ENCODE results near the gene SPNS3. TPM values are rescaled to one million over a fixed set of nuclear protein-coding genes. Genes with fewer than 3 reads are reported as not detected.
A peak's percentile ranks its signal among the peaks of the same experiment; 100 is the strongest.

The SPNS3 gene
- total RNA-seq, 1 donor from 2014 or later = 1.0 TPM

- intact Hi-C loops (cut with micrococcal nuclease) = loop anchor here (5.0 kb wide), 1 partner anchor 204 kb away; no protein-coding TSS in a partner anchor
Observed at GRCh38 chr17:4422864-4423263, 10.9 kb upstream of the SPNS3 start.

DNA sequence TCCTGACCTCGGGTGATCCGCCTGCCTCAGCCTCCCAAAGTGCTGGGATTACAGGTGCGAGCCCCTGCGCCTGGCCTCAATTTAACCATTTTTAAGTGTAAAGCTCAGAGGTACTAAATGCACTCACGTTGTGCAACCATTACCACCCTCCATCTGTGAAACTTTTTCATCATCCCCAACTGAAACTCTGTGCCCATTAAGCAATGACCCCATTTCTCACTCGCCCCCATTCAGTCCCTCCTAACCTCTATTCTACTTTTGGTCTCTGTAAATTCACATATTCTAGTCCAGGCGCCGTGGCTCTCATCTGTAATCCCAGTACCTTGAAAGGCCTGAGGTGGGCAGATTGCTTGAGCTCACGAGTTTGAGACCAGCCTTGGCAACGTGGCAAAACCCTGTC lies 8.3 kb upstream of the SPNS3 start:
- ATAC-seq (no peak), DNase-seq (no peak)
- intact Hi-C loops (cut with micrococcal nuclease) = no loop called here

More at GRCh38 chr17:4422864-4423263, 10.9 kb upstream of the SPNS3 start:
- ATAC-seq (no peak), DNase-seq (no peak)

DNA sequence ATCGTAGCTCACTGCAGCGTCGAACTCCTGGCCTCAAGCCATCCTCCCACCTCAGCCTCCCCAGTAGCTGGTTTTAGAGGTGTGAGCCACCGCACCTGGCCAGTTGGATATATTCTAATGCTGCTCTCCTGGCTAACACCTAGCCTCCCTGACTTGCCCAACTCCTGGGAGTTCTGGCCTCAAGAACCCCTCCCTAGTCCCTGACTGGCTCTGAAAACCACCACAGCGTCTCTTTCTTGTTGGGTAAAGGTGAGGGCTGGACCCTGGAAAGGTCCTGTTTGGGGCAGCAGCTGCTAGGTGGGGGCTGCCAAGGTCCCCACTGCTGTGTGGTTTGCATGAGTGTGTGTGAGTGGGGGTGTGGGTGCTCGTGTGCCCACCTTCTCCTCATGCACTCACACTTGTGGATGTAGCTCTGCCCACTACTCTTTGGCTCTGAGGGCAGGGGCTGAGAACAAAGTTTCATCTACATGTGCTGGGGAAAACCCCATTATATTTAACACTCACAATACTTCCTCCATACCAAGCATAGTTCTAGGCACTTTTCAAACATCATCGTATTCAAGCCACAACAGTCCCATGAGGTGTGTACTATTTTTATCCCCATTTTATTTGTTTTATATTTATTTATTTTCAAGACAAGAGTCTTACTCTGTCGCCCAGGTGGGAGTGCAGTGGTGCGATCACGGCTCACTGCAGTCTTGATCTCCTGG lies 7.1 kb upstream of the SPNS3 start:
- ATAC-seq (no peak), DNase-seq (no peak)
- intact Hi-C loops (cut with micrococcal nuclease) = no loop called here

- DNase-seq (no peak), ATAC-seq (no peak)
- intact Hi-C loops (cut with micrococcal nuclease) = no loop called here
Observed at GRCh38 chr17:4427505-4427904, 6.2 kb upstream of the SPNS3 start.

DNA sequence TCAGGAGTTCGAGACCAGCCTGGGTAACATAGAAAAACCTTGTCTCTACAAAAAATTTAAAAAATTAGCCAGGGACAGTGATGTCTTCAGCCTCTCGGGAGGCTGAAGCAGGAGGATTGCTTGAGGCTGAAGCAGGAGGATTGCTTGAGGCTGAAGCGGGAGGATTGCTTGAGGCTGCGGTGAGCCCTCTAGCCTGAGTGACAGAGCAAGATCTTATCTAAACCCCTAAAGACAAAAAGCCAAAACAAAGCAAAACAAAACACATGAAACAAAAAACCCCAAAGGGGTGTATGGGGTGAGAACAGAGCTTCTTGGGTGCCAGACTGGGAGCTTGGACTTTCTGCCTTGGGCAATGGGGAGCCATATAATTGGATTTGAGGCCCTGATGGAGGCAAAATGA lies 2.6 kb downstream of the SPNS3 start:
- no peak for ATAC-seq
- intact Hi-C loops (cut with micrococcal nuclease) = no loop called here
- no peak for DNase-seq

DNA sequence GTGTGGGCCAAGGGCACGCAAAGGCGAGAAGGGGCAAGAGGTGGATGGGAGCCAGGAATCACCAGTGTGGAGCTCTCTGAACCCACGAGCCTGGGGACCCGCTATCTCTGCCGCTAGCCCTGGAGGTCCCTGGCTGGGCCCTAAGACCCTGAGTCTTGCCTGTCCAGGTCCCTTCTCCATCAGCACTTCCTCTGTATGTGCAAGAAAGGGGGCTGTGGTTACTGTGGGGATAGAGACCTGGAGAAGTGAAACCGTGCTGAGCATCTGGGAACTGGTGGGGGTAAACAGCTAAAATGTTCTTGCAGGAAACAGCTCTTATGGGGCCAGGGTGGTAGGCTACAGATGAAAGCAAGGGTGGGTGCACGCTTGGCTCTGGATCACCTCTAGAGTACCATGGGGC lies 3.1 kb downstream of the SPNS3 start:
- ATAC-seq = no peak
- intact Hi-C loops (cut with micrococcal nuclease) = no loop called here
- DNase-seq = no peak

GRCh38 chr17:4438162-4438944 lies 4.6 kb downstream of the SPNS3 start:
- intact Hi-C loops (cut with micrococcal nuclease) = no loop called here
- ATAC-seq = no peak
- DNase-seq = no peak

DNA sequence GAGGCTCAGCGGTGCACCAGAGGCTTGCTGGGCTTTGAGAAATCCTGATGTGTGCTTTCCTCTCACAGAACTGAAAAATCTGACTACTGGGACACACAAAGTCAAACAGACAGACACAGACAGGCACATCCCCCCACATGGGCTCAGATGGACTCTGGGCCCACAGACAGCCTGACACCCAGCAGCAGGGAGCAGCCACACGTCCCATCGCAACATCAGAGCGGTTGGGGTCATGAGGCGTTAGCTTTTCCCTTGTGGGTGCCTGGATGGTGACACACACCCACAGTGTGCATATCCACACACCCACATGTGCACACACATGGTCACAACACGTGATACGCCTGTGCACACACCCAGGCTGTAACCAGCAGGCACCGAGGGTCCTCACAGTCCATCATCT lies 6.3 kb downstream of the SPNS3 start:
- DNase-seq (no peak), ATAC-seq (no peak)
- intact Hi-C loops (cut with micrococcal nuclease) = no loop called here

- DNase-seq = no peak
- ATAC-seq = peak; percentile 27
- intact Hi-C loops (cut with micrococcal nuclease) = no loop called here
Observed at GRCh38 chr17:4440690-4441686, 7.2 kb downstream of the SPNS3 start.

DNA sequence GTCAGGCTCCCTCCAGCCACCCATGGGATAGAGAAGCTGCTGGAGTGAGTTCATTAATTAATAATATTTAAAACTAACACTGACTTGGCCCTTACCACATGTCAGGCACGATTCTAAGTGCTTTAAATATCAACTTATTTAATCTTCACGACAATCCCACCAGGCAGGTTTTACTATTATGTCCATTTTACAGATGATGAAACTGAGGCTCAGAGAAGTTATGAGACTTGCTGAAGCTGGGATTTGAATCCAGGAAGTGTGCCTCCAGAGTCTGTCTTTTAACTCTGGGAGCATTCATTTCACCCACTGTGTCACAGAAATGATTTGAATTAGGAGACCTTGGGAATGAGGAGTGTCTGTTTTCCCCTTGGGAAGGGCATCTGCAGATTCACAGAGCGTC lies 8.8 kb downstream of the SPNS3 start:
- intact Hi-C loops (cut with micrococcal nuclease) = no loop called here
- ATAC-seq = no peak
- no peak for DNase-seq

DNA sequence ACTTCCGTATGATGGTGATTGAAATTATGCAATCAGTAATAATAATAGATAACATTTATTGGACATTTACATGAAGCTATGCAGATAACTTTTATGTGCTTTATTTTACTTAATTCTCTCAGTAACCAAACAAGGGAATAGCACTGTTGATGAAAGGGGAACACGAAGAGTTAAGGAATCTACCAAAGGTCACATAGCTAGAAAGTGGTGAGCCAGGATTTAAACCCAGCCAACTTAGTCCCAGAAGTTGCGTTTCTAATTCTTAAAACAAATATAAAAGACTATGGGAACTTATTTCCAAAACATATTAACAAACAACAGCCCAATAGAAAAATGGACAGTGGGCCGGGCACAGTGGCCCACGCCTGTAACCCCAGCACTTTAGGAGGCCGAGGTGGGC lies 9.7 kb downstream of the SPNS3 start:
- intact Hi-C loops (cut with micrococcal nuclease) = no loop called here
- DNase-seq (no peak), ATAC-seq (no peak)

DNA sequence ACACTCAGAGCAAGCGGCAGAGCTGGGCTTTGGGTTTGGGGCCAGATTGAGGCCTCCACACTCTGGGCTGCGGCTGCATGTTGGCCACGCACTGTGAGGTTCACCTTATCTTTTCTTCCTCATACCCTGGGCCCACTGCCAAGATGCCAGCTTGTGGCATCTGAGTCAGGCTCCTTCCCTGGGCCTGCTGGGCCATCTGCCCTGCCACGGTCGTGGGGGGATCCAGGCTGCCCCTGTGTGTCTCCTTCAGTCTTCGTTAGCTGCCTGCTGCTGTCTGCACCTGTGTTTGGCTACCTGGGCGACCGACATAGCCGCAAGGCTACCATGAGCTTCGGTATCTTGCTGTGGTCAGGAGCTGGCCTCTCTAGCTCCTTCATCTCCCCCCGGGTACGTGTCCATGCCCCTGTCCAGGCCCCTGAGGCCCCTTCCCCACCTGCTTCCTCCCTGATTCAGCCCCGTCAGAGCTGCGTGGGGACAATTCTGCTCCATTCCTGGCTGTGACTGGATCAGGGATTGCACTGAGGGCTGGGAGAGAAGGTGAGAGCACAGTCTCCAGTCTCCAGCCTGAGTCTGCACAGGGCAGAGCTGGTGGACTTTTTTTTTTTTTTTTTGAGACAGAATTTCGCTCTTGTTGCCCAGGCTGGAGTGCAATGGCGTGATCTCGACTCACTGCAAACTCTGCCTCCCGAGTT lies 11.2 kb downstream of the SPNS3 start:
- intact Hi-C loops (cut with micrococcal nuclease) = no loop called here
- peak; percentile 94 for ATAC-seq
- DNase-seq = peak; percentile 86

DNA sequence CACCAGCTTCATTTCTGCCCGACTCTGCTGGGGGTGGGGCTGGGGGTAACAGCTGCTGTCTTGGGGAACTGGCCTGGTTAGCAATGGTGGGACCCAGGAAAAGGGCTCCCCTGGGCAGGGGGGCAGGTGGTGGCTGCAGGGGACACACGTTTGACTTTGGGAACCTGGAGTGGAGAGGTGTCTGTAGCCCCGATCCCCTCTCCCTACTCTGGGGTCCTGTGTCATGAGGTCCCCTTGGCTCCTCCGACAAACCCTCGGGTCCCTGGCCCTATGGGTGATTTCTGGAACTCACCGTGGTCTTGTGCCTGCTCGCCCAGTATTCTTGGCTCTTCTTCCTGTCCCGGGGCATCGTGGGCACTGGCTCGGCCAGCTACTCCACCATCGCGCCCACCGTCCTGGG lies 12.0 kb downstream of the SPNS3 start:
- DNase-seq = no peak
- no peak for ATAC-seq
- intact Hi-C loops (cut with micrococcal nuclease) = no loop called here

DNA sequence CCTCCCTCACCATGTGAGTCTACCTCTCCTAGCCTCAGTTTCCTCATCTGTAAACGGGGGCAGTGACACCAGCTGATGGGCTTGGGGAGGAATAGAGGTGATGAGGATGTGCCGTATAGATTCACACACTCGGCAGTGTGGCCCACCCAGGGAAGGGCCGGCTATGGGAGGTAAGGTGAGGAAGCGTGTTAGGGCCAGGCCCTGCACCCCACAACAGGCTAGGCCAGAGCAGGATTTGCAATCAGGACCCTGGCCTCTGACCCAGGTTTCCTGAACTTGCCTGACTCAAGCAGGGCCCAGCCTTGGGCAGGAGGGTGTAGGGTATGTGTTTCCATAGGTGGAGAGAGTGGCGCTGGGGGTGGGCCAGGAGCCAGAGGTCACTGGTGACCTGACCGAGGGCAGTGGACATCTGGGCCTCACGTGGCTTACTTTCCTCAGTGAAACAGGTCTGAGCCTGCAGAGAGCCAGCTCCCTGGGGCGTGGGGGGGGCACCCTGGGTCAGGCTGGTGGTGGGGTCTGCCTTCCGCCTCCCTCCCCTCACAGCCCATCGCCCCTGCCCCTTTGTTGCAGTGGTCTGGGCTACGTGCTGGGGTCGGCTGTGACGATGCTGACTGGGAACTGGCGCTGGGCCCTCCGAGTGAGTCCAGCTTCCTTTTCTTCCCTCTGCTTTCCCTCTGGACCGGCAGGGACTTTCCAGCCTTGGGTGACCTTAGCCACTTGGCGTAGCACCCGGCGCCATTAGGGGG lies 12.8 kb downstream of the SPNS3 start:
- no peak for DNase-seq

GRCh38 chr17:4448197-4448980 lies 14.6 kb downstream of the SPNS3 start:
- DNase-seq = no peak
- intact Hi-C loops (cut with micrococcal nuclease) = no loop called here
- no peak for ATAC-seq

More for the DNA sequence above, 12.8 kb downstream of the SPNS3 start:
- ATAC-seq = no peak
- intact Hi-C loops (cut with micrococcal nuclease) = no loop called here

GRCh38 chr17:4449736-4450135 lies 16.0 kb downstream of the SPNS3 start:
- ATAC-seq (no peak), DNase-seq (no peak)
- intact Hi-C loops (cut with micrococcal nuclease) = no loop called here

DNA sequence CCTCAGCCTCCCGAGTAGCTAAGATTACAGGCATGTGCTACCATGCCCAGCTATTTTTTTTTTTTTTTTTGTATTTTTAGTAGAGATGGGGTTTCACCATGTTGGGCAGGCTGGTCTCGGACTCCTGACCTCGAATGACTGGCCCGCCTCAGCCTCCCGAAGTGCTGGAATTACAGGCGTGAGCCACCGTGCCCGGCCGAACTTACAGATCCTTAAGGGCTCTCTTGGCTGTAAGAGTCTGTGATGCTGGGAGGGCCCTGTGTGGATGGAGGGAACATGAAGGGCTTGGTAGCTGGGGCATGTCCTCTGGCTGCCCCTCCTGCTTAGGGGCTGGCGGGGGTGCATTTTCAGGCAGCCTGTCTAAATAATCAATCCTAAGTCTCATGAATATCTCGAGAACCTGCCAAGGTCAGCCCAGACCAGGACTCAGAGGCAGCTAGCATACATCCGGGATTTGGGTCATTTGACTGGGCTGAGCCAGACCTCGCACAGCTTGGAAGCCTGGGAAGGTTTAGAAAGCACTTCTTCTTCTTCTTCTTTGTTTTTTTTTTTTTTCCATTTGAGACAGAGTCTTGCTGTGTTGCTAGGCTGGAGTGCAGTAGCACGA lies 17.1 kb downstream of the SPNS3 start:
- no peak for ATAC-seq
- DNase-seq = no peak
- intact Hi-C loops (cut with micrococcal nuclease) = no loop called here
